IPS-11a (cell line): Measurements from ENCODE around the gene MRPL42.
"Not testable (repeated sequence)": the region's sequence is repeated elsewhere in the genome, so short reads cannot be mapped to it uniquely, and the experiment has no call there.

Source experiments
- H3K4me3 ChIP-seq: one replicate; pipeline ENCODE4 v1.5.1; 2013; ENCODE audit warnings: low read depth, low read length, control low read depth

MRPL42 gene

DNA sequence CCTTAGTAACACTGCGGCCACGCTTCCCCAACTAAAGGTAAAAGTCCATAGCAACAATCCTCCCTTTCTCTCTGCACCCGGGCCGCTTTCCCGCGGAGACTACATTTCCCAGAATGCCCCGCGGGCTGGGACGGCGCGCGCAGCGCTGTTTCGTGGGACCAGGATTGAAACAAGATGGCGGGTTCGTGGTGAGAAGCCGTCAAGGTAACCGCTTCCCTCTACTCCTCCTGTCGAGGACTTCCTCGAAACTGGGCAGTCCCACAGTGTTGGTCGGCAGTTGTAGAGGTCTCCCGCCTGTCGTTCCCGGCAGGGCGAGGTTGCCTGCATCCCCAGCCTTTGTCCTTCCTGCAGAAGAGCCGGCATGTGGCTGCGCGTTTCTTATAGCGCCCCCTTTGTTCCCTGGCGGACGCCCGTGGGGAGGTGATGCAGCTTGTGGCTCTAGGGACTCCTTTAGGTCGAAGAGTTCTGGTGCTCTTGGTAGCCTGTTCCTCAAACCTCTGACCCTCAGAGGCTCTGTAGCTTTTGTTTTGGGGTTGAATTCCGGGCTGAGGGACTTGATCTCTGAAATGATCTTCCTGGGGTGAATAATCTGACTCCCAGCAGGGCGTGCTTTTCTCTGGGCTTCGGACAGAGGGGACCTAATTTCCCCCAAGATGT is at the start of gene MRPL42:
MRPL42 (plus strand) TSS at position 164 of the 657 bp plus-strand sequence. CDS start 1,772 bp downstream, outside the sequence.
- peak within 1 kb of the TSS; percentile 98 for H3K4me3 ChIP-seq

DNA sequence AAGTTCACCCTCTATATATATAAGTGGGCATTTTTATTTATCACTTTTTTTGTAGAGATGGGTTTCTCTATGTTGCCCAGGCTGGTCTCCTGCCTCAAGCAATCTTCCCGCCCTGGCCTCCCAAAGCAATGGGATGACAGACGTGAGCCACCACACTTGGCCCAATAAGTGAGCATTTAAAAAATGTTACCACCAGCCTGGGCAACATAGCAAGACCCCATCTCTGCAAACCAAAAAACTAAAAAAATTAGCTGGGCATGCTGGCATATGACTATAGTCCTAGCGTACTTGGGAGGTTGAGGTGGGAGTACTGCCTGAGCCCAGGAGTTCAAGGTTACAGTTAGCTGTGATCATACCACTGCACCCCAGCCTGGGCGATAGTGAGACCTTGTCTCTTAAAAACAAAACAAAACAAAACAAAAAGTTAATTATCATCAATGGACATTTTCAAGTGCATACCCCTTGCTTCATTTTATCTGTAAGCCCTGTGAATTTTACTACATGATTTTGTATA is 49.3 kb upstream of the MRPL42 start:
- no peak overlapping the region for H3K4me3 ChIP-seq

DNA sequence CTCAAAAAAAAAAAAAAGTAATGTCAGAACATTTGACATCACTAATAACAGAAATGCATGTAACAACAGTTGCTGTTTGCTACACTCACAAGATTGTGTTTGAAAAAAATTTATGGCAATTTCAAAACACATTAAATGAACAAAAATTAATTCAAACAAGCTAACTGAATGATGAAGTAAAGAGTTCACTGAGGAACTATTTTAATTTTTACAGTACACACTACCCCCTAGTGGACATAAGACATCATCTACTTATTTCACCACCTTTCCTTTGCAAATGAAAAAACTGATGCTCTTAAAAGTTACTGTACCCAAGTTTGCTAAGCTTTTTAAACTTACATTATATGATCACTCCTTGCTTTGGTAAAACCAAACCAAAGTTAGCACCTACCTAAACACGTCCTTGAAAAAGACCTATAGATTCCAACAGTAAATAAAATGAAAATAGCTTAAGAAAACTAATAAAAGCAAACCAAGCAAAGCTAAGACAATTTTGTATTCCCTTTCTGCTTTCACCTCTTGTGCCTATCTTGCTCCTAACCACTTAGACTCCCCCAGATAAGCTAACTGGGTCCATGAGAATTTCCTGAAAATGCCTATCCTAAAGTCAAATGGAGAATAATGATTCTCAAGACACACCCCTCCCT is 47.8 kb upstream of the MRPL42 start:
- H3K4me3 ChIP-seq = no peak overlapping the region

DNA sequence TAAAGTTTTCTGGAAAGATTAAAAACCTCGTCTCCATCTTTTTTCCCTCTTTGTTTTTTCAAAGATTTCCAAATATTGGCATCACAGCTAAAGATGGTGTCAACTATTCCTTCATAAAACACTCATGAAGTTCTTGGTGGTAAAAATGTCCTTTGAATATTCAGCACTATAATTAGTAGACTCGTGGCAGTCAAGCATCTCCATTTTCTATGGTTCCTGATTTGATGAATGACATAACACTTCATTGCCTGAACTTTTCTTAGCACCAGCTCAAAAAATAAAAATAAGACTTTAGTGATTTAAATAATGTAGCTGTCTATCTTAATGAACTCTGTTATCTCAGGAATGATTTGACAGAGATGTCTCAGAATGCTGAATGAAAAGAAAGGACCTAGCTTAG is 45.3 kb upstream of the MRPL42 start:
- H3K4me3 ChIP-seq = no peak overlapping the region

DNA sequence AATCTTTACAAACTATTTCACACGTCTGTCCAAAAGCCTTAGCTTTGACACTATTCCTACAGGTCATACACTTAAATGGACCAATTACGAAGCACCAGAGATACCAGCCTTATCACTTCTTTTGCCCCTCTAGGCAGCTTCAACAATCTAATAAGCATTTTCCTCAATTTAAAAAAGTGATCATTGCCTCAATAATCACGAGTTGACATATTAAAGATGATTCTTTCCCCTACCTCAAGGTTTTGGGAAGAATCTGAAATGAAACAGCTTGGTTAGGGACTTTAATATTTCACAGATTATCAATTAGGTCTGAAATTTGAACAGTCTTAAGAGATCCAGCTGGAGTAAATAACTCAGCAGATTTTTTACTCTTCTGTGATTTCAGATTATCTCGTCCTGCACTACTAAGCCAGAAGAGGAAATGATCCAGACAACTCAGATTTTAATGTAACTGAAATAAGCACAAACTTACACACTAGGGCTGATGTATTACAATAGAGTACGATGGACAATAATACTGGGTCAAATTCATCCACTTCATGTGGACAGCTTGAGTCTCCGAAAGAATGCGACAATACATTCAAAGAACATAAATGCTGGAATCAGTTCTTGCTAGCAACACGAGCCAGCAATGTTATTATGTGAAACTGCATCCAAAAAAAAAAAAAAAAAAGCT is 41.4 kb upstream of the MRPL42 start:
- no peak overlapping the region for H3K4me3 ChIP-seq

DNA sequence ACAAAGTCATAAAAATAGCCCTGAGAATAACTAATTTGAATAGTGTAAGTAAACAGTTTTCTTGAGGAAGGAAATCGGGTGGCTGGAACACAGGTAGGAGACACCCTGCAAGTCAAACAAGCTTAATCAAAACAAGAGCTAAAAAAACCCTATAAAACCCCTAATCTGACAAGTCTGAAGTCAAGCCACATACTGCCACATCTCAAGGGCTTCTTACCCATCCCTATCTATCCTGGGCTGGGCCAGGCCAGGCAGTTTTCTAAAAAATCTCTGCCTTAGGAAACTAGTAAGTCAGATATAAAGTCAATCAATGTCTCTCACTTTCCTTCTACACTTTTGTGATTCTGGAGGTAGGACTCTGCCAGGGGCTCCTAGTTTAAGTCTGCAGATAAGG is 40.9 kb upstream of the MRPL42 start:
- H3K4me3 ChIP-seq = no peak overlapping the region

DNA sequence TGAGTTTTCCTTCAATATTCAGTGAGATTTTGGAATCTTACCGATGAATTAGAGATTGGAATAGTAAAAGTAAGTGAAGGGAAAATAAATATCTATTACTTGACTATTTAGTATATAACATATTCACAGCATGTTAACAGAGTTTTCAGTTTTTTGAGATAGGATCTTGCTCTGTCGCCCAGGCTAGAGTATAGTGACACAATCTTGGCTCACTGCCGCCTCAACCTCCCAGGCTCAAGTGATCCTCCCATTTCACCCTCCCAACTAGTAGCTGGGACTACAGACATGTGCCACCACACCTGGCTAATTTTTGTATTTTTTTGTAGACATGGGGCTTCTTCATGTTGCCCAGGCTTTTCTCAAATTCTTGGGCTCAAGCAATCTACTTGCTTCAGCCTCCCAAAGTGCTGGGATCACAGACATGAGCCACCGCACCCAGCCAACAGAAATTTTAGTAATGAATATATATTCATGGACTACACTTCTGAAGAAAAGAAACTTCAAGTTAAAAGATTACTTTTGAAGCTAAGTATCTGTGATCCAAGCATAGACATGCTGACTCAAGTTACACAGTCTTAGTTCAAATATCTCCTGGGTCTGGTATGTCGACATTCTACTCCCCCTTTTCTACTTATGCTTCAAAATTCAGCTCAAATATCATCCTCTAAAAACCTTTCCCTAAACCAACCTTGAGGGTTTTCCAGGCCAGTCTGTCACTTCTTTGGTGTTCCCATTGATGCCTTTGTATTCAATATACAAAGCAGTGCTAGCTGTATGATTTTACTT is 39.3 kb upstream of the MRPL42 start:
- H3K4me3 ChIP-seq = no peak overlapping the region

DNA sequence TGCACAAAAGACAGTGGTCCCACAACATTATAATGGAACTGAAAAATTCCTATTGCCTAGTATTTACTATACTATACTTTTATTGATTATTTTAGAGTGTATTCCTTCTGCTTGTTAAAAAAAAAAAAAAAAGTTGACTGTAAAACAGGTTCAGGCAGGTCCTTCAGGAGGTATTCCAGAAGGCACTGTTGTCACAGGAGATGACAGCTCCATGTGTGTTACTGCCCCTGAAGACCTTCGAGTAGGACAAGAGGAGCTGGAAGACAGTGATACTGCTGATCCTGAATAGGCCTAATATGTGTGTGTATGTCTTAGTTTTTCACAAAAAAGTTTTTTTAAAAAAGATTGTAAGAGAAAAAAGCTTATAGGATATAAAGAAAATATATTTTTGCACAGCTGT is 37.9 kb upstream of the MRPL42 start:
- H3K4me3 ChIP-seq = no peak overlapping the region

DNA sequence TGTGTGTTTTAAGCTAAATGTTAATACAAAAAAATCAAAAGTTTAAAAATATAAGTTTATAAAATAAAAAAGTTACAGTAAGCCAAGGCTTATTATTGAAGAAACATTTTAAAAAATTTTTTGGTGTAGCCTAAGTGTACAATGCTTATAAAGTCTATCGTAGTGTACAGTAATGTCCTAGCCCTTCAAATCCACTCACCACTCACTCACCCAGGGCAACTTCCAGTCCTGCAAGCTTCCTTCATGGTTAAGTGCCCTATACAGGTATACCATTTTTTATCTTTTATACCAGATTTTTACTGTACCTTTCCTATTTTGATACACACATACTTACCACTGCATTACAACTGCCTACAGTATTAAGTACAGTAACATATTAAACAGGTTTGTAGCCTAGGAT is 37.5 kb upstream of the MRPL42 start:
- no peak overlapping the region for H3K4me3 ChIP-seq

DNA sequence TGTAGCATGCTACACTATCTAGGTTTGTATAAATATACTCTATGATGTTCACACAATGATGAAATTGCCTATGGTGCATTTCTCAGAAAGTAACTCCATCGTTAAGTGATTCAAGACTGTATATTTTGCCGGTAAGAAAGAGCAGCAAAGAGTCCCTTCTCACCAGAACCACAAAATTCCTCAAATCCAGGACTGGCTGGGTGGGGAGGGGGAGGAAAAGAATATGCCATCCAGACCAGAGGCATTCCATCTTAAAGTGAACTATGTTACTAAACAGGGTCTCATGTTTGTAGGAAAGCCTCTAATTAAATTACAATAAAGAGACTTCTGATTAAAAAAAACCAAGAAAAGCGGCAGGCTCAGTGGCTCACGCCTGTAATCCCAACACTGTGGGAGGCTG is 37.0 kb upstream of the MRPL42 start:
- H3K4me3 ChIP-seq = no peak overlapping the region

DNA sequence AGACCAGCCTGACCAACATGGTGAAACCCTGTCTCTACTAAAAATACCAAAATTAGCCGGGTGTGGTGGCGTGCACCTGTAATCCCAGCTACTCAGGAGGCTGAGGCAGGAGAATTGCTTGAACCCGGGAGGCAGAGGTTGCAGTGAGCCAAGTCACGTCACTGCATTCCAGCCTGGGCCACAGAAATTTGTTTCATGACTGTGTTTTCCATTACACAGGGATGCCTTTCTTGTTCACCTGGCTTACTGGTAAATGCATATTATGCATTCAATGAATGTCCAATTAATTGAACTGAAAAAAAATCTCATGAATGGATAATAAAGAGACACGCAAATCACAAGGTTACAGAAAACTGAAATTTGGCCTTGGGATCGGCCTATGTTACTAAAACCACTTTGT is 35.3 kb upstream of the MRPL42 start:
- H3K4me3 ChIP-seq = not testable (repeated sequence)

DNA sequence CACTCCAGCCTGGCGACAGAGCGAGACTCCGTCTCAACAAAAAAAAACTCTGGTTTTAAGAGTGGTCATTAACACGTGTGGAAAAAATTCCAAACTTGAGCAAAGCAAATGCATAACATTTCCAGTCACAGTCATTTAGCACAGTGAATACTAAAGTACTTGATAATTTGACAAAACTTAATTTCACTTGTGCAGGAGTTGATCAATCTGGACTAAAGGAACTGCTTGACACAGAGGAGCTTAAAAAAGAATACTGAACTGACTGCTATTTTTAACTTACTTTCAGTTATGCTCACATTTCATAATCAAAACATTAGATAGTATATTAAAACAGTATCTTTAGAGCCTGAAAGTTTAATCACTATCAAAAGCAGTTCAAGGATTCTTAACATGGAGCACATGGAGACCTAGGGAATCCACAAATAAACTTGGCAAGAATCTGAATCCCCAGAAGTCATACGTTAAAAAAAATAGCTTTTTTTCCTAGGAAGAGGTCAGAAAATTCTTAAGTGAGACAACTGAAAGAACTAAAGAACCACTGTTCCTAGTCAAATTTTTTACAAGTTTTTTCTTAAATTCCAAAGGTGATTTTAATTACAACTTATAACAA is 33.0 kb upstream of the MRPL42 start:
- H3K4me3 ChIP-seq = no peak overlapping the region

DNA sequence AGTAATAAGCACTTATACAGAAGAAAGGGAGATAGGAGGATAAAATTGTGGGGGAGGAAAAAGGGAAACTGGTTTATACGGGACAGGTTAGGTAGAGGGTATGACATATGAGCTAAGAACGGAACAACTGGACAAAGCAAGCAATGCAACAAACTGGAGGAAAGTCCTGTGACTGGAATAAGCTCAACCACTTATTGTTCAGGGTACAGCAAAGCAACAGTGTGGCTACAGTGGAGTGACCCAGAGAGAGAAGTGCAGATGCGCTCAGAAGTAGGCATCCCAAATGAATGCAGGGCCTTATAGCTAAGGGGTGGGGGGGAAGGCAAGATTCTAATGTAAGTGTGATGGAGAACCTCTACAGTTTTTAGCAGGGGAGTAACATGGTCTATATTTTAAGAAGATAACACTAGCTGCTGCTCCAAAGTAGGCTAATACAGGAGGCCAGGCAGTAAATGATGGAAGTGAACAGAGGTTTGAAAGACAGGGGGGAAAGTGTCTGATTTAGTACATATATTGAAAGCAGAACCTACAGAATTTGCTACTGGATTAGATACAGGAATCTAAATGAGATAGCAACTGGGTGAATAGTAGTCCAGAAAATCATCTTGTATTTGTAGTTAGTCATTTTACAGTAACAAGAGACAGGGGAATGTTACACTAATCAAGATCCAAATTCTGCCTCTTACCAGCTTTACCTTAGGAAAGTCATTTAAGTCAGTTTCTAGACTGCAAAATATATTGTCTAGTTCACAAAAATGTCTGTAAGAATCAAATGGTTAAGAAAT is 28.9 kb upstream of the MRPL42 start:
- no peak overlapping the region for H3K4me3 ChIP-seq

DNA sequence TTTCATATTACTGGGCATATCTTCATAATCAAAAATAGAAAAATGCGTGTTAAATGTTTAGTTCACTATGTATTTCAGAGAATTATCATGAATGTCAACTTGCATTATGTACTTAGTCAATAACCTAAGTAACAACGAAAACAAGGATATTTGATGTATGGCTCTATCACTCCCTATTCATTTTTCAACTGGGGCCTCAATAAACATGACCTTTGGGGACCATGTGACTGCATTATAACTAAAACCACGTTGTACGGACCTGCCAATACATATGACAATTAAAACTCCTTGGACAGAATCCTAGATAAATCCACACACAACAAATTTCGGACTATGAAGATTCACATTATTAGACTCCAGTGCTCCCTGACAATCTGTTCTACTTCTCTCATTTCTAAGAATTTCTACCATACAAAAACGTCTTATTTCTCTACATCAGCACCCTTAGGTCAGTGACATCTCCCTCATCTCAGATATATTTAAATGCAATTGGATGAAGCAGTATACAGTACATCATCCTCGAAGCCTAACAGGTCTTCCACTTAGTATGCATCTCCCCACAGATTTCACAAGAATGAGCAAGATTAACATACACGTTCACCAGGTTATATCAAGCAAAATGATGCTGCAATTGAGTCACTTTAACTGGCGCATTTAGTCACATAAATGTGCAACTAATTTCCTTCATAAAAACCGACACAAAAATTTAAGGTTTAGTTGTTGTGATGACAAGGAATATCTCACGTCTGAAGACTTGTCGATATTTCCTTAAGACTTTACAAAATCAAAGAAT is 27.1 kb upstream of the MRPL42 start:
- H3K4me3 ChIP-seq = peak overlapping the region; percentile 92

DNA sequence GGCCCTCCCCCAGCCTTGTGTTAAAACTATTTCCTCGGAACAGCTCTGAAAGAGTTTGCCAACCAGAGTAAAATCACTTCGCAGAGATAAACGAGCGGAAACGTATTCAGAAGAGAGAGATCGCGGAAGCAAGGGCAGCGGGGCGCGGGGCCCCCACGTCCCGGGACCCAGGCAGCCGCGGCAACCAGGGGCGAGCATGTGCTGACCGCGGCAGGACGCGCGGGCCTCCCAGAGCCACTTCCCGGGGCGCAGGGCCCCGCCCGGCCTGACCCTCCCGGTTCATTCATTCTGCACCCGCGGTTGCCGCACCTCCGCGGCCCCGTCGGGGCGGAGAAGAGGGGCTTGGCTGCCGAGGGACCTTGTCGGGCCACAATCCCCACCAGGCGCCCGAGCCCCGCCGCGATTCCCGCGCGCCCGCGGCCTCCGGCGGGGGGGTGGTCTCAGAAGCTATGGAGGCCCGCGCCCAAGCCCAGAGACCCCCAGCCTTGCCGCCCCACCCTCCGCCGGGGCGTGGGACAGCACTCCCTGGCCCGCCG is 26.2 kb upstream of the MRPL42 start:
- peak overlapping the region; percentile 92 for H3K4me3 ChIP-seq

DNA sequence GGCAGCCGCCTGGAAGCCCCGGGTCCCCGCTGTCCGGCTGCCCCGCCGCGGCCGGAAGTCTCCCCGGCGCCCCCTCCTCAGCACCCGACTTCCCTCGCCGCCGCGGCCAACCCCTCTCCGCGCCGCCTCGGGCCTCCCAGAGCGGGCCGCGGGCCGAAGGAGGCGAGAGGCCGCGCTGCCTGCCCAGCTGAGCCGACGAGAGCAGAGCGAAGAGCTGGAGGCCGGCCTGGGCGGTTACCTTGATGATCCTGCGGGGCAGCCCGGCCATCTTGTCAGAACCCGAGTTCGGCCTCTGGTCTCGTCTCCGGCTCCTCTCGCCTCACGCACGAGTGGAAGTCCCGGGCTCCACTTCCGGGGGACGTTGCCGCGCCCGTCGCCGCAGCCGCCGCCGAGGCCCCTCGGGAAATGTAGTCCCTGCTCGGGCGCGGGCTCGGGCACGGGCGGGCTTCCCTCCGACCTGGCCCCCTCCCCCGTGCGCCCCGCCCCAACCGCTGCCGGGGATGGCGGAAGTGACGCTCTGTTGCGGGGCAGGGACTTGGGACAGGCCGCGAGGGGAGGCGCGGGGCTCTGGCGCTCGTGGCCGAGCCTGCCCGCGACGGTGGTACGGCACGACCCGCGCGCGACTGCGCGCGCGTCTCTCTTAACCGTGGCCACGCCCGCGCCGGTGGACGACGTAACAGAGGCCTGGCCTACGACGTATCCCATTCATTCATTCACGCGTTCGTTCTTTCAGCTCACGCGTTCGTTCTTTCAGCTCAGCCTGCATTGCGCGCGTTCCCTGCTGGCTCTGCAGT is 25.5 kb upstream of the MRPL42 start, which contains the start of gene UBE2N:
UBE2N (minus strand) TSS at position 331 of the 794 bp plus-strand sequence; CDS start at position 268, 63 bp downstream.
- peak within 1 kb of the TSS; percentile 92 for H3K4me3 ChIP-seq

DNA sequence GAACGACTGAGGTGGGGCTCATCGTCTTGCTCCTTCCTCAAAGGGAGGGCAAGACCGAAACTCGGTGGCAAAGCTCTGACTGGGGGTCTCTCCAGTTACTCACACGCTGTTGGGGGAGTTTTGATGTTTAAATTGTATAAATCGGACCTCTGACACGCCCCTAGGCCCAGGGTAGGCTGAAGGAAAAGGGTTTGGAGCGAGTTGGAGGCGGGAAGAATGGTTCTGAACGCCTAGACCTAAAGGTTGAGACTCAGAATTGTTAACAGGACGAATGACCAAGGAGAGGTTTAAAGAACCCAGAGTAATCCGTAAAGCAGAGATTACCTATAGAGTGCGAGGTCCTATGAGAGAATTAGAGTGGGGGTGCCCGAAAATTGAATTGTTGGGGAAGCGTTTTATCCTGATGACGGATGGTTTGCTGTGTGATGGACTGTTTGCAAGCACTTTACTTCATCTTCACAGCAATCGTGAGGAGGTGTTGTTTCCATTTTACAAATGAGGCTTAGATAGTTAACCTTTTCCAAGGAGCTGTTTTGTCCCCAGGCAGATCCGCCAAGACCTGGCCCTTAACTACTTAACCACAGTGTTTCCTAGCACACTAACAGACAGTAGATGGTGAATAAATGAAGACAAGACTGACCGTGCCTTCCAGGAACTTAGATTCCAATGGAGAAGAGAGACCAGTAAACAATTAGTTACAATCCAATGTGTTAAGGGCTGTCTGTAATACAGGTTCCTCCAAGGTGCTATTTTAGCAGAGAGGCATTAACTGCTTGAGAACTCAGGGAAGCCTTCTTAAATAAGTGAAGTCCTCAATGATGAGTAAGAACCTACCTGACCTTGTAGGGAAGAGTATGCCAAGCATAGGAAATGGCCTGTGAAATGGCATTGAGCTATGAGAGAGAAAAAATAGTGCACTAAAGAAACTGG is 24.6 kb upstream of the MRPL42 start:
- H3K4me3 ChIP-seq = peak overlapping the region; percentile 92
